Measurements from ENCODE around the gene ID3.
"Not testable (repeated sequence)": the region's sequence is repeated elsewhere in the genome, so short reads cannot be mapped to it uniquely, and the experiment has no call there.

ID3 gene

DNA sequence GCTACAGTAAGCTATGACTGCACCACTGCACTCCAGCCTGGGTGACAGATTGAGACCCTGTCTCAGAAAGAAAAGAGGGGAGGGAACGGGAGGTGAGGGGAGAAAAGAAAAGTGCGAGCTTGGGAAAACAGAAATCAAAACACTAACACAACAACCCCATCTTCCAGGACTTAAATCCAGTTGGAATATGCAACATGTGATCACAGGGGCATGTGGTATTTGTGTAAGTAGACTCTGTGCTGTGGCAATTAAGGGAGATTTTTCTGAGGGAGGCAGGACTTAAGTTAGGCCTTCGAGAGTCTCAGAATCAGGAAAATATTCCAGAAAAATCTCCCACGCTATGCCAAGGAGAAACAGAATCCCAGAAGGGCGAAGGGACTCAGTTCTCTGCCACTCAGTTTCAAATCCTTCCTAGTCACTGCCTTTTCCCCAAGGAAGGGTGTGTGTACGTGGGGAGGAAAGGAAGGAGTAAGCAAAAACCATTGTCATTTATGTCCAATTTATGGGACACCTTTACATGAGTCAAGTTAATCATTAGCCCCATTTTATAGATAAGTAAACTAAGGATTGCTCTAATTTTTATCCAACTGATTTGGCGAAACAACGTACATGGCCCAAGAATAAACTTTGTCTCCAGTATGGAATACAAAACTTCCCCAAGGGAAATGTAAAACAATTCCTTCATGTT lies 12.3 kb downstream of the ID3 start:
- no peak for DNase-seq

DNA sequence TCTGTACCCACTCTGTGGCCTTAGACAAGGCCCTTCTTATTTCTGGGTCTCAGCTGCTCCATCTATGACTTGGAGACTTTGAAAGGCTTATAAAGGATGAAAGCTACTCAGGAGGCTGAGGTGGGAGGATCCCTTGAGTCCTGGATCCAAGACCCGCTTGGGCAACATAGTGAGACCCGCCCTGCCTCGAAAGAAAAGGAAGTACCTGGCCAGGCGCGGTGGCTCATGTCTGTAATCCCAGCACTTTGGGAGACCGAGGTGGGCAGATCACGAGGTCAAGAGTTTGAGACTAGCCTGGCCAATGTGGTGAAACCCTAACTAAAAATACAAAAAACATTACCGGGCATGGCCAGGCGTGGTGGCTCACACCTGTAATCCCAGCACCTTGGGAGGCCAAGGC lies 13.4 kb downstream of the ID3 start:
- no peak for DNase-seq

DNA sequence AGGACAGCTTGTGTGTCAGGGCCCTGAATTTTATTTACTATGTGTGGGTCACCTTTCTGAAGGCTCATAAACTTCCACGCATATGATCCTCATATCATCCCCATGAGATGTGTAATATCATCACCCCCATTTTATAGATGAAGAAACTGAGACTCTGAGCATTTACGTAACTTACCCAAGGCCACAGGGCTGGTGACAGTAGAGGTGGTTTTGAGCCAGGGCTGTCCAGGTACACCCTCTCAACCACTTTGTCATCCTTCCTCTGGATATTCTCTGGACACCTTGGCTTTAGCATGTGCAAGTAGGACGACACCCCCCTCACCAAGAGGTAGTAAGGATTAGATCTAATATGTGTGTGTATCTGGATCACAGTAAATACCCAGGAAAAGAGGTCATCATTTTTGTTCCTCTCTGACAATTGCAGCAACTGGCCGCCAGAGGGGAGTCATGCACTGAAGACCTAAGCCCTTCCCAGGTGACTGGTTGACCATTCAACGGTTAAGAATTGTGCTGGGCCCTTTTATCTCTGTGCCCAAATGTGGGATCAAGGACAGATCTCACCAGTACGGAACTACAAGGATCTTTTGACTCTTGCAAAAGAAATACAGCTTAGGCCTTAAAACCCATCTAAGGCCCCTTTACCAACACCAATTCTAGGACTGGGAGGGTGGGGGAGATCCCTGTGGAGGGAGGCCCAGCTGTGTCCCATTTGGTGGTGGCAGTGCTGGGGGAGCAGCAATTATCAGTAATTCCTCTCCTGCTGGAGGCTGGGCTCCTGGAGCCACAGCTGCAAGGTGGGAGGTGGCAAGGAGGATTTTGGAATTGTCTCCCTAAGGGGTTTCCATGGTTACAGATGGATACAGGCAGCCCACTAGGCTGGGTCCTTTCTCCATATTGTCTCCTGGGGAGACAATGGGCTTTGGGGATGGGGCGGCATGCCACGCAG lies 14.6 kb downstream of the ID3 start:
- DNase-seq: peak in 2 of 4 experiments; percentile 54 to 57

DNA sequence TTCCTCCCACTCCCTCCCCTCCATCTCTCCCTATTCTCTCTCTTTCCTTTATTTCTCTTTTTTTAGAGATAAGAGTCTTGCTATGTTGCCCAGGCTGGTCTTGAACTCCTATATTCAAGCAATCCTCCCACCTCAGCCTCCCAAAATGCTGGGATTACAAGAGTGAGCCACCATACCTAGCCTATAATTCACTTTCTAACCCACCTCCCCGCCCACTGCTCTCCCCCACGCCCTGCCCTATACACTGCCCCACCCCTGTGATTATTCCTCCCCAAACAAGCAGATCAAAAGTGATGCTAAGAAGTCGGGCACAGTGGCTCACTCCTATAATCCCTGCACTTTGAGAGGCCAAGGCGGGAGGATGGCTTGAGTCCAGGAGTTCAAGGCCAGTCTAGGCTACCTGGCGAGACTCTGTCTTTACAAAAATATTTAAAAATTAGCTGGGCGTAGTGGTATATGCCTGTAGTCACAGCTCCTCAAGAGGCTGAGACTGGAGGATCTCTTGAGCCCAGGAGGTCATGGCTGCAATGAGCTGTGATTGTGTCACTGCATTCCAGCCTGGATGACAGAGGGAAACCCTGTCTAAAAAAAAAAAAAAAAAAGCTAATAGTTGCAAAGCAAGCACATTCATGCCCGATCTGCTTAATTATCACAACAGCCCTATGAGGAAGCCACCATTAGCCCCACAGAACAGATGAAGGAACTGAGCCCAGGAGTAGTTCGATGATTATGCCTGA lies 15.4 kb downstream of the ID3 start:
- no peak for DNase-seq

DNA sequence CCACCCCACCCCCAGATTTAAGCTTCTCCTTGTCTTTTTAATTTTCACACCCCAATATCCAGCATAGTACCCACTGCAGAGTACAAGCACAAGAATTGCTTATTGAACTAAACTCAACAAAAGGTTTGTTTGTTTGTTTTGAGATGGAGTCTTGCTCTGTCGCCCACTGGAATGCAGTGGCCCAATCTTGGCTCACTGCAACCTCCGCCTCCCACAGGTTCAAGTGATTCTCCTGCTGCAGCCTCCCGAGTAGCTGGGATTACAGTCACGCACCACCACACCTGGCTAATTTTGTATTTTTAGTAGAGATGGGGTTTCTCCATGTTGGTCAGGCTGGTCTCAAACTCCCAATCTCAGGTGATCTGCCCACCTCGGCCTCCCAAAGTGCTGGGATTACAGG lies 16.4 kb downstream of the ID3 start:
- not testable (repeated sequence) for DNase-seq

DNA sequence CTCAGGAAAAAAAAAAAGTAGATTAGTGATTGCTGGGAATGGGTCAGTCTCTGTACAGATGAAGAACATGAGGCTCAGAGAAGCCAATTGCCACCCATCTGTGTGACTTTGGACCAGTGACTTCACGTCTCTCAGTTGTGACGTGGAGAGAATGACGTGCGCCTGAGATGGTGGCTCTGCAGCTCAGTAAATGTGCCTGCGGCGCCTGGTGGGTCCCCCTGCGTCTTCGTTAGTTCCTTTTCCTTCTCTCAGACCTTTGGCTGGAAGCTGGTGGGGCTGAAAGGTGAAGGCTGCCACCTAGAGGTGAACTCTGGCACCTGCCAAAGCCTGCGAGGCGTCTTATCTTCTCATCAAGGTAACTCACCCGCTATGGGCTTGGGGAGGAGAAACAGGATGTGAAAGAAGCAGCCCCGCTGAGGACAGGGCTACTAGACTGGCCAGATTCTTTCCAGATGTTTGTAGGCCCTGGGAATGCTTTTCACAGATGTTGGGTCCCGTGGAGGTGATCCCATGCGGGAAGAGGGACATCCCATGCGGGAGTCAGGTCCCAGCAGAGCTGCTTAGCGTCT lies 19.5 kb downstream of the ID3 start:
- DNase-seq: peak; percentile 59 to 85 (median 72)

DNA sequence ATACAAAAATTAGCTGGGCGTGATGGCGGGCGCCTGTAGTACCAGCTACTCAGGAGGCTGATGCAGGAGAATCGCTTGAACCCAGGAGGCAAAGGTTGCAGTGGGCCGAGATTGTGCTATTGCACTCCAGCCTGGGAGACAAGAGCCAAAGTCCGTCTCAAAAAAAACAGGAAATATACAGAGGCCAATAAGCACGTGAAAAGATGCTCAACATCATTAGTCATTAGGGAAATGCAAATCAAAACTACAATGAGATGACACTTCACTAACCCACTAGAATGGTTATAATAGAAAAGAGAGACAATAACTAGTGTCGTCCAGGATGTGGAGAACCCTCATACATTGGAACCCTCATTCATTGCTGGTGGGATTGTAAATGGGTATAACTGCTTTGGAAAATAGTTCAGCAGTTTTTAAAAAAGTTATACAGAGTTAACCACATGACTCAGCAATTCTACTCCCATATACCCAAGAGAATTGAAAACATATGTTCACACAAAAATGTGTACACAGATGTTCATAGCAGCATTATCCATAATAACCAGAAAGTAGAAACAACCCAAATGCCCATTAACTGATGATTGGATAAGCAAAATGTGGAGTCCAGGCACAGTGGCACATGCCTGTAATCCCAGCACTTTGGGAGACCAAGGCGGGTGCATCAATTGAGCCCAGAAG lies 21.9 kb downstream of the ID3 start:
- no peak for DNase-seq

DNA sequence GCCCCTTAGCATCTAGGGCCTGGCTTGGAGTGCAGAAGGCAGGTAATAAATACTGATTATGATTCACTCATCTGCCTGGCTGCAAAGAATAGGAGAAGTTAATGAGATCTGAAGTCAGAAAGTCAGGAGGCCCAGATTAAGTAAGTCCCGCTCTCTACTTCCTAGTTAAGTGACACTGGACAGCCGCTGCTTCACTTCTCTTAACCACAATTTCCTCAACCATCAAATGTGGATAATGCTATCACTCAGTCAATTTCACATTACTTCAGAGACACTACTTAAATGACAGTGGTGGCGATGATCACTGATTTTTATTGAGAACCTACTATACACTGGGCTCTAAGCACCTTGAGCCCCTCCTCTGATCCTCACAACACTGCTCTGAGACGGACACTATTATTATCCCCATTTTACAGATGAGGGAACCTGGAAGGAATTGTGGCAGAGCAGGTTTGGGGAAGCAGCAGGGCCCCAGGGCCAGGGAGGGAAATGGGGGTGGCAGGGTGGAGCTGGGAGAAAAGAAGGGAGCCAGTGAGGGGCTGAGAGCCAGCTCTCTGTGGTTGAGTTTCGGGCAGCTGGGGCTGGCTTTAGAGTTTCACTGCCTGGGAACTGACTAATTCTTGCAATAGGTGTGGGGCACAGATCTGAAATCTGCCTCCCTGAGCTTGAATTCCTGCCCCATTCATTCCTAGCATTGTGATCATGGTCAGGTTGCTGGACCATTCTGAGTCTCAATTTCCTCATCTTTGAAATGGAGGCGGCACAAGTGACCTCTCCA lies 25.9 kb downstream of the ID3 start:
- DNase-seq: no peak

DNA sequence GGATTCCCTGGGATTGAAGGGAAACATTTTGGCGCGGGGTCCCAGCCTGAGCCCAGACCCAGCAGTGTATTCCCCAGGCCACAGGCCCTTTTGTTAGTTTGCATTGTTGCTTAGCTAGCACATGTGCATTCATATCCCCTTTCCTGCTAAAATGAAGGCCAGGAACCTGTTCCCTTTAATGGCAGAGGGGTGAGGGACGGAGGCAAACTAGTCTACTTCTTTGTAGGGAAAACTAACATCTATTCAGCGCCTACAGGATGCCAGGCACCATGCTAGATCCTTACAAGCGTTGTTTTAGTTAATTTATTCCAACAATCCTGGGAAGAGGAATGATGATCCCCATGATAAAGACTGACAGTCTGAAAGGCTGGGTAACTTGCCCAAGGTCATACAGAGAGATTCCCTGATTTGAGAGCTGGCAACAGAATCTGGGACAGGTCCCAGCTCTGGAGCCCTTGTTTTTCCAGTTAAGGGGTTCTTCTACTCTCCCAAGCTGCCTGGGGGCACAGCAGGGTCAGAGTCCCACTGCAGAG lies 27.7 kb downstream of the ID3 start:
- DNase-seq: no peak

DNA sequence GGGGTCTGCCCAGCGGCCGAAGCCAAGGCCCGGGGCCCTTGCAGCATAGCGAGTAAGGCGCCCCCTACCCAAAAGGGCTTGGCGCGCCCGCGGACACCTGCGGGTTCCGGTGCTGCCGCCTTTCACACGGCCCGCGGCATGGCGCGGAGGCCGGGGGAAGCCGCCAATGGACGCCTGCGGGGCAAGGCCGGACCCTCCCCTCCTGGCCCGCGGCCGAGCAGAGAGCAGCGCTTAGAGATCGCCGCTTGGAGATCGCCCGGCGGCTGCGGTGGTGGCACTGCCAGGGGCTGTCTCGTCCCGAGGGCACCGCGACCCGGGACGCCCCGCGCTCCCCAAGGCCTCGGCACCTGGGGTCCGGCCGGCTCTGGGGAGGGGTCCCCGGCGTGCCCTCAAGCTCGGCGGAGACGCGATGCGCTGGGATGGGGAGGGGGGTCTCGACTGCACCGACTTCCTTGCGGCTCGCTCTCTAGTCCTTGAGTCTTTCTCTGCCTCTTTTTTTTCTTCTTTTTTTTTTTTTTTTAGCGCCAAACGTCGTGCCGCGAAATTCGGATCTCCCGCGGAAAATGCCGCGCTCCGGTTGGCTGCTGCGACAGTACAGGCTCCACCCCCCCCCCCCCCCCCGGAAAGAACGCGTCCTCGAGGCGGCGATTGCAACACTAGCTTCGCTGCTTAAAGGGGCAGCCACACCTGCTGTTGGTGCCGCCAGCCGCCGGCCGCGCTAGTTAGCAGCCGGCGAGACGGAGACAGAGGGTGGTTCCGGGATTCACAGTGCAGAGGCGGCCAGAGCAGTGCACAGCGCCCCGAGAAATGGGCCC lies 28.3 kb downstream of the ID3 start, which contains the start of gene E2F2:
E2F2 (minus strand) TSS at position 487 of the 815 bp plus-strand sequence; CDS start at position 47, 440 bp downstream.
- peak; percentile 70 to 88 (median 83) for DNase-seq

DNA sequence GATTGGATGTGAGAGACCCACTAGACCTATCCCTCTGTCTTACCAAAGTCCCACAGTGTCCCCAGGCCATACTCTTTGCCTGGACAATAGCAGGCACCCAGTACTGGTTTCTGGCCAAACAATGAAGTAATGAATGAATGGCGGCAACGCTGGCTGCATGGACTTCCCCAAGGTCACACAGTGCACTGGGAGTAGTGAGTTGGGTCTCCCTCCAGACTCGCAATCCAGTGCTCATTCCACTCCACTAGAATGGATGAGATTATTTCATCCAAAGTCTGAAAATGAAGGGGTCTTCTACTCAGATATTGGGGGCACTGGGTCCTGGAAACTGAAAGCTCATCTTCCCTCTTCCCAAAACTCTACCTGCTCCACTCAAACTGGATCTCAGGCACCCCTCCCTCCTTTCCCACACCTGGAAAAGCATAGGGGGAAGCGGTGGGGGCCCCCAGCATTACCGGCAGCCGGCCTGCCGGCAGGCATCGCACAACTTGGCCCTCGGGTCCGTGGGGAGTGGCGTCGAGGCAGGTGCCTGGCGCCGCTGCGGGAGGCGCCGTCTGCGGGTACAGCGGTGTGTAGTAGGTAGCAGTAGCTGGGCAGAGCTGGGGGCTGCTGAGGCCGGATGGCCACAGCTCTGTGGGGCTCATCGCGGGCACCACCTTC lies 29.1 kb downstream of the ID3 start:
- DNase-seq: no peak

DNA sequence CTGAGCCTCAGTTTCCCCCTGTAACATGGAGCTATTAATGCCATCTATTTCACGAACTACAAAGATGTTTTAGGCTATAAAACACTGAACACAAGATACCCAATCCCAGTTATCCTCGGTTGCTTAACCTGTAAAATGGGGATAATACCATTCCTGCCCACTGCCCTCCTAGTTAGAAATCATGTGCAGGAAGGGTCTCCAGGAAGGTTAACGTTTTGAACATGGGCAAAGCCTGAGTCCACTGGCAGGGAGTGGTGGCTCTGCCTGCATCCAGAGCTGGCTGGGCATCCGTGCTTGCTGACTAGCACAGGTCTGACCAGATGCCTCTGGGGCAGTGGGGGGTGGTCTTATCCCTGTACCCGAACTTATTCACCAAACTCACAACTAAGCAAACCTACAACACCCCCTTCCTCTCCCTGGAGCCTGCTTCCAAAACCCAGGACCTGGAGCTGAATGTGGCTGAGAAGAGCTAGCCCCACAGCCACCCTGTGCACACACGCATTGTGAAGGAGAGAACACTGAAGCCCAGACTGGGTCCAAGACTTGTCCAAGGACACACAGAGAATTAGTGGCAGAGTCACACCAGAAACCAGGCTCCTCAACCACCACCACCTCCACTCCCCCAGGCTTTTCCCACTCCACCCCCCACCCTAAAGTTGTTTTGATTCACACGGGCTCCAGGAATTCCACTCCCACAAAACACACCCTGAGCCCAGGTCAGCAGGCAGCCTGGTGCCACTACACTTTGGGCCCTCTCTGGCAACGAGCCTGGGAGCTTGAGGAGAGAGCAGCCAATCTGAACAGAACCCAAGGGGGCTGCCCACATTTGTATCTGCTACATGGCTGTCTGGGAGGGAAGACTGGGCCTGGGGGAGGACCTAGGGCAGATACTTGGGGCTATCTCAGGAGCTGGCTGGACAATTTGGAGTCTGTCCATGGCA lies 29.9 kb downstream of the ID3 start:
- no peak for DNase-seq

DNA sequence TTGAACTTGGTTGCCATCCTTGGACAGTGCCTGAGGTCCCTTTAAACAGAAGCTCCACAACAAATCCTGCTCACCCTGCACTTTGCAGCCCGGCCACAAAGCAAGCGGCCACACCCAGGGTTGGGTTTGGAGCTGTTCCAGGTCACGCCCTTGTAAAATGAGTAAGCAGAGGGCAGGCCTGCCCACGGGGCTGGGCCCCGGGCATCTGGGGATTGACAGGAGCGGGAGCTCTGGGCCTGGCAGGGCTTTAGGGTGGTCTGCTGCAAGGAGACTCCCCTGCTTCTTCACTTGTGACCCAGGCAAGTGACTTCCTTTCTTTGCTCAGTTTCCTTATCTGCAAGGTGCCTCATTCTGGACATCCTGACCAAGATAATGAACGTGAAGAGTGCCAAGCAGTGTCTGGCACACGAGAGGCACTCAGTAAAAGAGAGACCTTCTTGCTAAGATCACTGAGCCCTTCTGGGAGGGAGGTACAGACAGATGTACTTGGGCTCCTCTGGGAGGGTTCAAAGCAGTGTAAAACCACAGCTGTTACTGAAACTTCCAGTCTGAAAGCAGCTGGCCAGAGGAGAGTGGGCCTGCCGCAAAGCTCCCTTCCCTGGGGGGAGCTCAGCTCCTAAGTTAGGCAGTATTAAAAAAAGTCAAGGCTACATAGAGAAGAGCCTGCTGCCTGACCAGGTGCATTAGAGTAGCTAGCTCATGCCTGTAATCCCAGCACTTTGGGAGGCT lies 30.9 kb downstream of the ID3 start:
- DNase-seq: peak; percentile 31 to 50 (median 42)

DNA sequence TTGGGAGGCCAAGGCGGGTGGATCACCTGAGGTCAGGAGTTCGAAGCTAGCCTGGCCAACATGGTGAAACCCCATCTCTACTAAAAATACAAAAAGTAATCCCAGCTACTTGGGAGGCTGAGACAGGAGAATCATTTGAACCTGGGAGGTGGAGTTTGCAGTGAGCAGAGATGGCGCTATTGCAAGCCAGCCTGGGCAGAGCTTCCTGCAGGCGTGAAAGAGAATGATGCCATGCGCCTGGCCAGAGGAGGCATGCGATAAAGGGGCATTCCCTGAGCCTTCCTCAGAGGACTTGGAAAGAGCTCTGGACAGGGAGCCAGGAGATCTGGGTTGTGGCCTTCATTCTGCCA lies 31.4 kb downstream of the ID3 start:
- no peak for DNase-seq

DNA sequence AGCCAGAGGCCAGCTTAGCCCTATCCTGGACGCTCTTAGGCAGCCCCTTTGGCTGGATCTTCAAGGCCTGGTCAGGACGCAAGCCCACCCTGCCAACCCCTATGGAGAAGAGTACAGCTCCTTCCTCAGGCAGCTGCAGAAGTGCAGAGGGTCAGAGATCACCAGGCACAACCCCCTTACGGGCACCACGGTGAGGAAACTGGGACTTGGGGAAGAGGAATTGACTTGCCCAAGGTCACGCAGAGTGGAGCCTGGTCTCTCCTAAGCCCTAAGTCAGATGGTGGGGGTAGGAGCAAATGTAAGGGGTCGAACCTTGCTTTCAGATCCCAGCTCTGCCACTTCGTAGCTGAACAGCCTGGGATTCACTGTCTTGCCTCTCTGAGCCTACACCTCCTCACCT lies 31.9 kb downstream of the ID3 start:
- DNase-seq: no peak

DNA sequence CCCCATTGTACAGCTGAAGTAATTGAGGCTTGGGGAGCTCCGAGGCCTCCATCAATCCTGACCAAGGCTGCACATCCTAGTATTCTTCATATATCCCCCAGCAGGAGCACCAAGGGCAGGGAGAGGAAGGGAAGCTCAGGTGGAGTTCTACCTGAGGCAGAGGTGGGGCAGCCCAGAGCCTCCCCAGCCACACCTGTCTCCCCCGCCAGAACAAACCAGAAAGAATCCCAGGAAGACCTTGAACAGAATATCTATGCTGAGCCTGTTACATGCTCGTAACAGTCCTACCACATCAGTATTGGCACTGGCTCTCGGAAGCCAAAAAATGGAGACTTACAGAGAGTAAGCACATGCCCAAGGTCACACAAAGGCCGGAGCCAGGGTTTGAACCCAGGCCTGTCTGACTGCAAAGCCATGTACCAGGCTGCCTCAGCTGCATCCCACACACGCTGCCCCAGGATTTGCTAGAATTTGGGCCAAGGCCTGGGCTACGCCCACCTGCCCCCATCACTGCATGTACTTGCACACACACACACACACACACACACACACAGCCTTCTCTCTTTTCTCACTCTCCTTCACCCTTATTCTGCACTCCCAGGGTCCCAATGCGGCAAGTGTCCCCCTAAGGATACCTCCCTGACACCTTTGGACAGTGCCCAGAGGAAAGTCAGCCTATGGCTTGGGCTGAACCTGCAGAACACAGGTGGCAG lies 32.8 kb downstream of the ID3 start:
- no peak for DNase-seq

DNA sequence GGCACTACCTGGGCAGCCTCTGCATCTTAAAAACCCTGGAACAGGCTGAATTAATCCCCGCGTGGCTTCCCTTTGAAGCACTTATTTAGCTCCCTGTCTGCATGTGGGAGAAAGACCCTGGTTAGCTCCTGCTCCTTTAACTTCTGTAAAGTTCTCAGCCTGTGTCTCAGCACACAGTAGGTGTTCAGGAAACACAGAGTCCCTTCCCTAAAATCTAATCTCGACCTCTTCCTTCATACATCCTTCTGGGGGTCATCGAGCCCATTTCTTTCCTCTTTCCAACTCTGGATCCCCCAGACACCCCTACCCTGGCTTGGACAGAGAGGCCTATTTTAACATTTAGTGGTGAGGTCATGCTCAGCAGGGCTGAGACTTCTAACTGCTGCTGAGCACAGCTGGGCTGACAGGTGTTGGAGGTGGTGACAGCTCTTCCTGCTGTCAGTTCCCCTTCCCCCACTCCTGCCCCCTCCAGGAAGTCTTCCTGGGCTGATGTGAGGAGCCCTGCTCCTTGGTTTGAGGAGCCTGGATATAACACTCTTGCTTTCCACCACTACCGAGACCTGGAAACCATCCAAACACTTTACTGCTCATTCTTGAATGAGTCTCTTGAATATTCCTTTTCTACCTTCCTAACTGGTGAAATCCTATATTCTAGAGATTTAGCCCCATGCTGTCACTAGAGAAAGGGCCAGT lies 33.6 kb downstream of the ID3 start:
- DNase-seq: no peak
